HepG2 (cell line): Measurements from ENCODE around the gene VSNL1. TPM values are rescaled to one million over a fixed set of nuclear protein-coding genes. Genes with fewer than 3 reads are reported as not detected.

Experiments
- ARNT ChIP-seq: fragments of 450-650 bp; IDR thresholded peaks from 2 replicates; pipeline ENCODE4 v1.6.1; 2017
- NCOA2 ChIP-seq: sonication (generic); formaldehyde crosslinking; IDR thresholded peaks from 2 replicates; pipeline ENCODE4 v1.8.0; 2022; ENCODE audit warnings: inconsistent platforms
- NFATC3 ChIP-seq: sonication (generic); formaldehyde crosslinking; IDR thresholded peaks from 2 replicates; pipeline ENCODE4 v1.5.1; 2020; ENCODE audit warnings: mild to moderate bottlenecking, missing genetic modification reagents
- NFIC ChIP-seq: IDR thresholded peaks from 2 replicates; pipeline ENCODE4 v1.6.1; 2012; ENCODE audit warnings: mild to moderate bottlenecking, low read length, inconsistent platforms
- PCBP2 ChIP-seq: fragments of 200-400 bp; formaldehyde crosslinking; optimal IDR thresholded peaks from 2 replicates; pipeline ENCODE3; 2018; ENCODE audit warnings: low read length, low read depth; ENCODE audit not compliant: poor library complexity, severe bottlenecking
- POLR2A ChIP-seq, 2 experiments: IDR thresholded peaks; 2 replicates each; pipeline ENCODE4 v1.6.1; 2011; ENCODE audit warnings: low read depth in 2 of 2, low read length in 2 of 2, mild to moderate bottlenecking in 1 of 2, moderate library complexity in 1 of 2; ENCODE audit not compliant: insufficient read depth in 1 of 2
- RORA ChIP-seq: sonication (generic); formaldehyde crosslinking; IDR thresholded peaks from 2 replicates; pipeline ENCODE4 v1.5.0; 2020; ENCODE audit warnings: mild to moderate bottlenecking, missing genetic modification reagents, moderate library complexity
- SAP130 ChIP-seq: IDR thresholded peaks from 2 replicates; pipeline ENCODE4 v1.6.1; 2016; ENCODE audit warnings: low read depth
- THAP11 ChIP-seq: IDR thresholded peaks from 2 replicates; pipeline ENCODE4 v1.6.1; 2016; ENCODE audit warnings: missing biosample characterization, missing genetic modification reagents
- ZFP36L1 ChIP-seq: sonication (generic); formaldehyde crosslinking; IDR thresholded peaks from 2 replicates; pipeline ENCODE4 v1.8.0; 2022; ENCODE audit warnings: mild to moderate bottlenecking, missing genetic modification reagents, moderate library complexity
- ZNF687 ChIP-seq: sonication (generic); formaldehyde crosslinking; IDR thresholded peaks from 2 replicates; pipeline ENCODE4 v1.5.1; 2020; ENCODE audit warnings: mild to moderate bottlenecking, missing genetic modification reagents, moderate library complexity
- ZNF776 ChIP-seq: sonication (generic); formaldehyde crosslinking; IDR thresholded peaks from 2 replicates; pipeline ENCODE4 v1.4.0; 2020; ENCODE audit warnings: mild to moderate bottlenecking, missing genetic modification reagents
- ZNF841 ChIP-seq: sonication (generic); formaldehyde crosslinking; IDR thresholded peaks from 2 replicates; pipeline ENCODE4 v1.8.1; 2023; ENCODE audit warnings: missing genetic modification reagents, borderline replicate concordance
- polyA plus RNA-seq, 8 experiments: library from polyadenylated mRNA; depleted of rRNA in 3 of 8; stranded (reverse) in 7 of 8; unstranded in 1 of 8; fragments of >200 nt; fragmentation: Illumina TruSeq in 4 of 8; extraction: Trizol in 4 of 8; gene quantifications; 2 replicates each; pipeline versions ENCODE4 v1.2.1 to v1.2.3, GENCODE V29; 2011 to 2016; ENCODE audit warnings: low read depth in 4 of 8, missing spikeins in 1 of 8, mixed read lengths in 1 of 8; ENCODE audit not compliant: insufficient read depth in 1 of 8
- total RNA-seq, 5 experiments: library from RNA; depleted of rRNA; stranded (reverse); fragments of >200 nt; fragmentation: Illumina TruSeq; extraction: Trizol; gene quantifications; 2 replicates each; pipeline ENCODE4 v1.2.3, GENCODE V29; 2016; ENCODE audit warnings: low read depth in 1 of 5
- TF ChIP-seq, protein P1 (sequence below): sonication (generic); formaldehyde crosslinking; IDR thresholded peaks from one replicate; pipeline ENCODE4 v1.5.1; 2020; ENCODE audit warnings: mild to moderate bottlenecking, missing genetic modification reagents; ENCODE audit errors: not compliant biosample characterization
- TF ChIP-seq, protein P2 (sequence below): sonication (generic); formaldehyde crosslinking; IDR thresholded peaks from 2 replicates; pipeline ENCODE4 v1.4.0; 2020; ENCODE audit warnings: missing genetic modification reagents, borderline replicate concordance

VSNL1 gene
- total and polyA plus RNA-seq, 2 of the 13 experiments (the other 11 are each of a cell fraction or from before 2014, with no cell fraction given): 63.2 to 95.9 TPM

DNA sequence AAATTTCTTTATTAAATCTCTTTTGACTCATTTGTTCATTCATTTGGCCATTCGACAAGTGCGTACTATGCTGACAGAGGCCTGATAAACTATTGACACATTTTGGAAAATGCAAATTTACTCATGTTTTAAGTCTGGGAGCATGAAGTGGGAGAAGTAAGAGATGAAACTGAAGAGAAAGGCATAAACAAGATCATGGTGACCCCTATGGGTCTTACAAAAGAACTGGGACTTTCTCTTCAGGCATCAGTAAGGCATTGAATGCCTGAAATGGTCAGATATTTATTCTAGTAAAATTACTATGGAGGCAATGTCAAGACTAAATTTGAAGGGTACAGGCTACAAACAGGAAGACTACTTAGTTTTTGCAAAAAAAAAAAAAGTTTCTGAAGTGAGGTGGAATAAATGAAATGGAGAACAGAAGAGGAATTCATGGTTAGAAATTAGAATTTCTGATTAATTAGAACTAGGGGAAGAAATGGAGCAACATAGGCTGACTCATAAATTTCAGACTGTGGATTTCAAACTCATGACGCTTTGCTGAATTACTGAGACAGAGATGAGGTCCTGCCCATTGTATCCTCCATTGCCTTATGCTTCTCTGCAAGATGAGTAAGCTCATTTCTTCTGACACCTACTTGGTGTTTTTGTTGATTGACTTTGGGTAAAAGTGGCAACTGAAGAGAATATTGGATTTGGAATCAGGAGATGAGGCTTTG lies 32.7 kb downstream of the VSNL1 start (continued):
- TF ChIP-seq PCBP2 (no peak), NFATC3 (no peak), ZNF776 (no peak), RORA (CRISPR knock-in tag) (0 out of 2 replicates have a peak, but pooled peaks have one; percentile 55), NFIC (no peak), NCOA2 (CRISPR knock-in tag) (no peak), ARNT (no peak), SAP130 (CRISPR knock-in tag) (peak; percentile 43; the same call in 1 of the 2 replicates), THAP11 (CRISPR knock-in tag) (0 out of 2 replicates have a peak, but pooled peaks have one; percentile 47), ZNF841 (no peak), POLR2A (IDR thresholded peaks at IDR 0.05; ENCODE audit: insufficient read depth in 1 of 2, low read depth in 2 of 2, low read length in 2 of 2) (no peak), ZFP36L1 (CRISPR knock-in tag) (no peak), ZNF687 (CRISPR knock-in tag) (no peak)
- TF ChIP-seq, protein P1, sequence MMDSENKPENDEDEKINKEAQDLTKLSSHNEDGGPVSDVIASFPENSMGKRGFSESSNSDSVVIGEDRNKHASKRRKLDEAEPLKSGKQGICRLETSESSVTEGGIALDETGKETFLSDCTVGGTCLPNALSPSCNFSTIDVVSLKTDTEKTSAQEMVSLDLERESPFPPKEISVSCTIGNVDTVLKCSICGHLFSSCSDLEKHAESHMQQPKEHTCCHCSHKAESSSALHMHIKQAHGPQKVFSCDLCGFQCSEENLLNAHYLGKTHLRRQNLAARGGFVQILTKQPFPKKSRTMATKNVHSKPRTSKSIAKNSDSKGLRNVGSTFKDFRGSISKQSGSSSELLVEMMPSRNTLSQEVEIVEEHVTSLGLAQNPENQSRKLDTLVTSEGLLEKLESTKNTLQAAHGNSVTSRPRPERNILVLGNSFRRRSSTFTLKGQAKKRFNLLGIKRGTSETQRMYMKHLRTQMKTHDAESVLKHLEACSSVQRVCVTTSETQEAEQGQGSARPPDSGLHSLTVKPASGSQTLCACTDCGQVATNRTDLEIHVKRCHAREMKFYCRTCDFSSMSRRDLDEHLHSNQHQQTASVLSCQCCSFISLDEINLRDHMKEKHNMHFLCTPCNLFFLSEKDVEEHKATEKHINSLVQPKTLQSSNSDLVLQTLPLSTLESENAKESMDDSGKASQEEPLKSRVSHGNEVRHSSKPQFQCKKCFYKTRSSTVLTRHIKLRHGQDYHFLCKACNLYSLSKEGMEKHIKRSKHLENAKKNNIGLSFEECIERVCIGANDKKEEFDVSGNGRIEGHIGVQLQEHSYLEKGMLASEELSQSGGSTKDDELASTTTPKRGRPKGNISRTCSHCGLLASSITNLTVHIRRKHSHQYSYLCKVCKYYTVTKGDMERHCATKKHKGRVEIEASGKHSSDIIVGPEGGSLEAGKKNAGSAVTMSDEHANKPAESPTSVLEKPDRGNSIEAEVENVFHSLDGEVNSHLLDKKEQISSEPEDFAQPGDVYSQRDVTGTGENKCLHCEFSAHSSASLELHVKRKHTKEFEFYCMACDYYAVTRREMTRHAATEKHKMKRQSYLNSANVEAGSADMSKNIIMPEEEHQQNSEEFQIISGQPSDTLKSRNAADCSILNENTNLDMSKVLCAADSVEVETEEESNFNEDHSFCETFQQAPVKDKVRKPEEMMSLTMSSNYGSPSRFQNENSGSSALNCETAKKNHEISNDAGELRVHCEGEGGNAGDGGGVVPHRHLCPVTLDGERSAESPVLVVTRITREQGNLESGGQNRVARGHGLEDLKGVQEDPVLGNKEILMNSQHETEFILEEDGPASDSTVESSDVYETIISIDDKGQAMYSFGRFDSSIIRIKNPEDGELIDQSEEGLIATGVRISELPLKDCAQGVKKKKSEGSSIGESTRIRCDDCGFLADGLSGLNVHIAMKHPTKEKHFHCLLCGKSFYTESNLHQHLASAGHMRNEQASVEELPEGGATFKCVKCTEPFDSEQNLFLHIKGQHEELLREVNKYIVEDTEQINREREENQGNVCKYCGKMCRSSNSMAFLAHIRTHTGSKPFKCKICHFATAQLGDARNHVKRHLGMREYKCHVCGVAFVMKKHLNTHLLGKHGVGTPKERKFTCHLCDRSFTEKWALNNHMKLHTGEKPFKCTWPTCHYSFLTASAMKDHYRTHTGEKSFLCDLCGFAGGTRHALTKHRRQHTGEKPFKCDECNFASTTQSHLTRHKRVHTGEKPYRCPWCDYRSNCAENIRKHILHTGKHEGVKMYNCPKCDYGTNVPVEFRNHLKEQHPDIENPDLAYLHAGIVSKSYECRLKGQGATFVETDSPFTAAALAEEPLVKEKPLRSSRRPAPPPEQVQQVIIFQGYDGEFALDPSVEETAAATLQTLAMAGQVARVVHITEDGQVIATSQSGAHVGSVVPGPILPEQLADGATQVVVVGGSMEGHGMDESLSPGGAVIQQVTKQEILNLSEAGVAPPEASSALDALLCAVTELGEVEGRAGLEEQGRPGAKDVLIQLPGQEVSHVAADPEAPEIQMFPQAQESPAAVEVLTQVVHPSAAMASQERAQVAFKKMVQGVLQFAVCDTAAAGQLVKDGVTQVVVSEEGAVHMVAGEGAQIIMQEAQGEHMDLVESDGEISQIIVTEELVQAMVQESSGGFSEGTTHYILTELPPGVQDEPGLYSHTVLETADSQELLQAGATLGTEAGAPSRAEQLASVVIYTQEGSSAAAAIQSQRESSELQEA (CRISPR knock-in tag): no peak
- TF ChIP-seq, protein P2, sequence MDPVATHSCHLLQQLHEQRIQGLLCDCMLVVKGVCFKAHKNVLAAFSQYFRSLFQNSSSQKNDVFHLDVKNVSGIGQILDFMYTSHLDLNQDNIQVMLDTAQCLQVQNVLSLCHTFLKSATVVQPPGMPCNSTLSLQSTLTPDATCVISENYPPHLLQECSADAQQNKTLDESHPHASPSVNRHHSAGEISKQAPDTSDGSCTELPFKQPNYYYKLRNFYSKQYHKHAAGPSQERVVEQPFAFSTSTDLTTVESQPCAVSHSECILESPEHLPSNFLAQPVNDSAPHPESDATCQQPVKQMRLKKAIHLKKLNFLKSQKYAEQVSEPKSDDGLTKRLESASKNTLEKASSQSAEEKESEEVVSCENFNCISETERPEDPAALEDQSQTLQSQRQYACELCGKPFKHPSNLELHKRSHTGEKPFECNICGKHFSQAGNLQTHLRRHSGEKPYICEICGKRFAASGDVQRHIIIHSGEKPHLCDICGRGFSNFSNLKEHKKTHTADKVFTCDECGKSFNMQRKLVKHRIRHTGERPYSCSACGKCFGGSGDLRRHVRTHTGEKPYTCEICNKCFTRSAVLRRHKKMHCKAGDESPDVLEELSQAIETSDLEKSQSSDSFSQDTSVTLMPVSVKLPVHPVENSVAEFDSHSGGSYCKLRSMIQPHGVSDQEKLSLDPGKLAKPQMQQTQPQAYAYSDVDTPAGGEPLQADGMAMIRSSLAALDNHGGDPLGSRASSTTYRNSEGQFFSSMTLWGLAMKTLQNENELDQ (CRISPR knock-in tag): no peak
